IPS-11a (cell line): Measurements from ENCODE around the gene ALPP.
"Not testable (repeated sequence)": the region's sequence is repeated elsewhere in the genome, so short reads cannot be mapped to it uniquely, and the experiment has no call there.

Experiments used
- H3K4me3 ChIP-seq: one replicate; pipeline ENCODE4 v1.5.1; 2013; ENCODE audit warnings: low read depth, low read length, control low read depth

Gene ALPP

DNA sequence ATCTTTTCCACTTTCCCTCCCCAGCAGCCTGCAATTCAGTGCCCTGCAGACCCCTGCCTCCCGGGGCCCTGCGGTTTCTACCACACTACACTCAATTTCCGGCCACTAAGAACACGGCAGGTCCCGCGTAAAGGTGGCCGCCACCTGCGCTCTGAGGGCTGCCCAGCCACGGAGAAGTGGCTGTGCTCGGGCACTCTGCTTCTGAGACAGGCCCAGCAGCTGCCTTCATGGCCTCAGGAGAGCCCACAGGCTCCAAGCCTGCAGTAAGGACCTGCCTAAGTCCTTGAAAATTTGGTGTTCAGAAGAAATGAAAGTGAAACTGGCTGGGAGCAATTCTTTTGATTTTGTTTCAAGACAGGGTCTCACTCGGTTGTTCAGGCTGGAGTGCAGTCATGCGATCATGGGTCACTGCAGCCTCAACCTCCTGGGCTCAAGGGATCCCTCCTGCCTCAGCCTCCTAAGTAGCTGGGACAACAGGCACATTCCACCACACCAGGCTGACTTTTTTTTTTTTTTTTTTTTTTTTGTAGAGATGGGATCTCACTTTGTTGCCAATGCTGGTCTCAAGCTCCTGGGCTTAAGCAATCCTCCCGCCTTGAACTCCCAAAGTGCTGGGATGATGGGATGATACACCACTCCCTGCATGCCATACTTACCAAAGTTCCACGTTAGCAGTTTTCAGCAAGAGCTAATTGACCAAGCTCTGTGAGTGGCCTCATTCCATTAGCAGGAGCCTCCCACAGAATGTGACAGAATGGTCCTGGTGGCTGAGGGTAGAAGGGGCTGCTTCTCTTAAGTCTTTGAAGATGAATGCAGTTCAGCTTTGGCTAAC is 14.6 kb upstream of the ALPP start:
- H3K4me3 ChIP-seq: no peak overlapping the region

GRCh38 chr2:232364806-232365594 is 13.6 kb upstream of the ALPP start:
- not testable (repeated sequence) for H3K4me3 ChIP-seq

DNA sequence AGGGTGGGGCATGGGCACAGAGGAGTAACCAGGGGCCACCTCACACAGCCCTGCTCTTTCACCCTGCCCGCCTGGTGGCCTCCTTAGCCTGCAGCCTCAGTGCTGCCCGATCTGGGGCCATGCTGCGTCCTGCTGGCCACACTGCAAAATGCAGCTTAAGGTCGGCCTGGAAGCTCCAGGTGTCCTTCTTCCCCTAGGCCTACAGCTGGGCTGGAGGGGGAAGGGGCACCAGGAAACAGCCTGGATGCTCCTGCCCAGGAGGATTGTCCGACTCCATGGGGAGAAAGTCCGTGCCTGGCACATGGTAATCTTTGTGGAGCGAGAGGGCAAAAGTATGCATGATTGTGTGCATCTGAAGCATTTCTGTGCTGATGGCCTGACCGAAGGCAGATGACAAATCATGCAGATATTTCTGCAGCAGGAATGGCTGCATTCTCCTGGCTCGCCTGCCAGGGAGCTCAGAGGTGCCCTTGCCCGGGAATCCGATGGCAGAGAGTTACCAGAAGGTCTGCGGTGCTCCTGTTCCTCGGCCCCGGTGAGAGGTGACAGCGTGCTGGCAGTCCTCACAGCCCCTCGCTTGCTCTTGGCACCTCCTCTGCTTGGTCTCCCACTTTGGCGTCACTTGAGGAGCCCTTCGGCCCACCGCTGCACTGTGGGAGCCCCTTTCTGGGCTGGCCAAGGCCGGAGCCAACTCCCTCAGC is 12.8 kb upstream of the ALPP start:
- no peak overlapping the region for H3K4me3 ChIP-seq

DNA sequence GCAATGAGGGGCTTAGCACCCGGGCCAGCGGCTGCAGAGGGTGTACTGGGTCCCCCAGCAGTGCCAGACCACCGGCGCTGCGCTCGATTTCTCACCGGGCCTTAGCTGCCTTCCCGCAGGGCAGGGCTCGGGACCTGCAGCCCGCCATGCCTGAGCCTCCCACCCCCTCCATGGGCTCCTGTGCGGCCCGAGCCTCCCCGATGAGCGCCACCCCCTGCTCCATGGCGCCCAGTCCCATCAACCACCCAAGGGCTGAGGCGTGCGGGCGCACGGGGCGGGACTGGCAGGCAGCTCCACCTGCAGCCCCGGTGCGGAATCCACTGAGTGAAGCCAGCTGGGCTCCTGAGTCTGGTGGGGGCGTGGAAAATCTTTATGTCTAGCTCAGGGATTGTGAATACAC is 12.1 kb upstream of the ALPP start:
- H3K4me3 ChIP-seq: not testable (repeated sequence)

DNA sequence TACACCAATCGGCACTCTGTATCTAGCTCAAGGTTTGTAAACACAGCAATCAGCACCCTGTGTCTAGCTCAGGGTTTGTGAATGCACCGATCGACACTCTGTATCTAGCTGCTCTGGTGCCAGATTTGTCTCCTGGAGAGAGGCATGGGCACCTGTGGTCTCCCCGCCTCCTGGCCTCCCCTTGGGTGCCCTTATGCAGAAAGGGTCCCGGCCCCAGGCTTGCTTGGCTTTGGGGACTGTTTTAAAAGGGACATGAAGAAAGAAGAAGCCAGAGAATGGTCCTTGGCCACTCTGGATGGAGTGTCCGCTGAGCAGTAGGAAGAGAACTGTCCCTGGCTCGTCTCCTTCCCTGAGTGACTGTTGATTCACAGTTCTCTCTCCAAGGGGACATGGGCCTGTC is 11.5 kb upstream of the ALPP start:
- H3K4me3 ChIP-seq: no peak overlapping the region

DNA sequence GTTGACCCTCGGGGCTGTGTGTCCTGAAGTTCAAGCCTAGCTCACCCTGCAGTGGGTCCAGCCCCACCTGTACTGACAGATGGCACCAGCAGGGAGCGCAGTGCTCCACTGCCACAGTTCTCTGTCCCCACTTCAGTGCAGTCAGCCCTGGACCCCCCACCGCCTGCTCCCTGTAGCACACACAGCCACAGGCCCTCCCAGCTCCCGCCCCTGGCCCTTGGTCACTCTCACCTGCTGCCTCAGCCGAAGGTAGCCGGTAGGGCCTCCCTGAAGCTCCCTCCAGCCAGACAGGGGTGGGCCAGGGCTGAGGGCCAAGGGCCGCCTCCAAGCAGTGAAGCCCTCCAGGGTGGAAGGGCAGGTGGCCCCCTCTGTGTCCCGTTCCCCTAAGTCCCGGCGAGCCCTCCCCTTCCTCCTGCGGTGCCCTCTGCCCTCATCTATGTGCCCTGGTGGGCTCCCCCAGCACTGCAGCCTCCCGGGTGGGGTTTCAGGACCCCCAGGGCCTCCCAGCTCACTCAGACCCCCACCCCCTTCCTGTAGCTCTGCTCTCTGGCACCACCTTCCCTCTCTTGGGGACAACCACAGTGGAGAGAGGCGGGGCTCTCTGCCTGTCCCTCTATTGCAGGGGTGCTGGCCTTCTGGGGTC is 10.8 kb upstream of the ALPP start:
- no peak overlapping the region for H3K4me3 ChIP-seq

- no peak overlapping the region for H3K4me3 ChIP-seq
Measured at GRCh38 chr2:232368311-232368731, 10.2 kb upstream of the ALPP start.

DNA sequence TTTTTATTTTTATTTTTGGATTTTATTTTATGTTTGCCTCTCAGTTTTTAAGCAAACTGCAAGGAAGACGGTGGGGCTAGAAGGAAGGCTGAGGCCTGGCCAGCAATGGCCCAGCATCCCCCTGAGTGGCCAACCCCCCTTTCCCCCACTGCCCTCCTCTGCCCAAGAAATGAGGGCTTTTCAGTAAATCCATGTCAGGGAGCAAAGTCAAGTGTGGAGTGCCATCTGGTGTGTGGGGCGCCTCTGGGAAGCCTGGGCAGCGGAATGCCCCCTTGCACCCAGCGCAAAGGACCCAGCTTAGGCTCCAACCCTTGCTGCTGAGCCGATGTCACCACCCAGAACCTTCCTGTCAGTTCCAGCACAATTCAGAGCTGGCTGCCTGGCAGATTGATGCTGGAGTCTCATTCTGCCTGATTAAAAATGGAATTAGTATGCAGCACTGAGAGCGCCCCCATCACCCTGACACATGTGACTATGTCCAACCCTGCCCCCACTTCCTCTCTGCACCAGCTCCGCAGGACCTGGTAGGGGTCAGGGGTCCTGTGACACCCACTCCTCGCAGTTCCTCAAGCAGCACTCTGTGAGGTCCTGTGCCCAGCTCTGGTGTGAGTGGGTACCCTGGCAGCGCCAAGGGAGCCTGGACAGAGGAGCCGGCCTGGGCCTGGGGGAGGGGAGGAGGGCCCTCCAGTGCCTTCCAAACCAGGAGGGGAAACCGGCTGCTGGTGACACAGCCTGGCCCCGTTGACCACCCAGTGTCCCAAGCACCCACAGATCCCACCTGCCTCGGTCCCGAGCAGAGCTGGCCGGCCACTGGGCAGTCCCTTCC is 9.2 kb upstream of the ALPP start:
- H3K4me3 ChIP-seq: no peak overlapping the region

DNA sequence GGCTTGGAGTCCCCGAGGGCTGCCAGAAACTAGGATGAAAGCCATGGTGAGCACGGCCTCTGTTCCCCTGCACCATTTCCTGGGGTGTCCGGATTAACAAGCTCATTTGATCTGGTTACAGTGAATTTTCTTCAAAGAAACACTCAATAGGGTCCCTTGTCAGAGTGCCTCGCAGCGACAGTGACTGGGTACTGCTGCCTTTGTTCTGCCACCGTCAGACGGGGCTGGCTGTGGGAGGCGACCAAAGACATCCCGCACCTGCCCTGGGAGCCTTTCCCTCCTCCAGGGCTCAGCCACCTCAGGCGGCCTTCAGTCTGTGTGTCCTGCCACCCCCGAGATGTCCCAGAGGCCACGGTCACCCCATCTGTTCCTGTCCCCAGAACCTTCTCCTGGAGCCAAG is 8.5 kb upstream of the ALPP start:
- not testable (repeated sequence) for H3K4me3 ChIP-seq

- H3K4me3 ChIP-seq: no peak overlapping the region
Measured at GRCh38 chr2:232372231-232373208, 6.0 kb upstream of the ALPP start.

- no peak overlapping the region for H3K4me3 ChIP-seq
Measured at GRCh38 chr2:232374356-232374755, 4.2 kb upstream of the ALPP start.

GRCh38 chr2:232375164-232375563 is 3.4 kb upstream of the ALPP start:
- H3K4me3 ChIP-seq: no peak overlapping the region

DNA sequence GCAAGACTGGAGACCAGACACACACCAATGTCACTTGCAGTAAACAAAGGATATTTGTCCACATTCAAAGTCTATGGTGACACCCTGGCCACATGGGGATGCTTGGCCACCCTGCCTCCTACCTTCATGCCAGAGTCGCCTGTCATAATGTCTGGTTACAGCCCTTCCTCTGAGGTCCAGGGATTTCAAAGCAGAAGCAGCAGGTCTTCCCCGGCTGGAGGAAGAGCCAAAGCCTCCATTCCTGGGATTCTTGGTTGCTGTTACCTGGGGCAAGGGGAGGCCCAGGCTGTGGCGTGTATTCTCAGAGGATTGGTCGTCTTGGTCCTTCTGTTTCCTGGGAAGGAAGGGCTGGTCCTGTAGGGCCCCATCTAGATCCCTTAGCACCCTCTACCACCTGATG is 2.3 kb upstream of the ALPP start:
- H3K4me3 ChIP-seq: no peak overlapping the region

DNA sequence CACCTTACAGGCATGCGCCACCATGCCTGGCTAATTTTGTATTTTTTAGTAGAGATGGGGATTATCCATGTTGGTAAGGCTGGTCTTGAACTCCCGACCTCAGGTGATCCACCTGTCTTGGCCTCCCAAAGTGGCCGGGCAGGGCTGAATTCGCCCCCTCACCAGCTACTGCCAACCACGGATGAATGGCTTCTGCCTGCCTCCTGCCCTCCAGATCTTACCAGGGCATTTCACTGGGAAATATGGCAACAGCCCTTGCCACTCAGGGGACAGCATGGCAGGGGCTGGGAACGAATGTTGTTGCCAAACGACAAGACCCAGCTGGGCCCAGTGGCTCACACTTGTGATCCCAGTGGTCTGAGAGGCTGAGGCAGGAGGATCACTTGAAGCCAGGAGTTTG is 1.8 kb upstream of the ALPP start:
- no peak overlapping the region for H3K4me3 ChIP-seq

DNA sequence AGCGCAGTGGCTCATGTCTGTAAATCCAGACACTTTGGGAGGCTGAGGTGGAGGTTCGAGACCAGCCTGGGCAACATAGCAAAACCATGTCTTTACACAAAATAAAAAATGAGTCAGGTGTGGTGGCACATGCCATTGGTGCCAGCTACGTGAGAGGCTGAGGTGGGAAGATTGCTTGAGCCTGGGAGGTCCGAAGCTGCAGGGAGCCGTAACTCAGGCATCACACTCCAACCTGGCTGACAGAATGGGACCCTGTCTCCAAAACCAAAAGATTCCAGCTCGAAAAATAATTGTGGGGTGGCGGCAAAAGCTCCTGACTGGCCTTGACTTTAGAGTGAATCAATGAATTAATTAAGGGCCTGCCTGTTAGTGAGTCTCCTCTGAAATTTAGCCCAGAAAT is 1.2 kb upstream of the ALPP start:
- H3K4me3 ChIP-seq: no peak overlapping the region

DNA sequence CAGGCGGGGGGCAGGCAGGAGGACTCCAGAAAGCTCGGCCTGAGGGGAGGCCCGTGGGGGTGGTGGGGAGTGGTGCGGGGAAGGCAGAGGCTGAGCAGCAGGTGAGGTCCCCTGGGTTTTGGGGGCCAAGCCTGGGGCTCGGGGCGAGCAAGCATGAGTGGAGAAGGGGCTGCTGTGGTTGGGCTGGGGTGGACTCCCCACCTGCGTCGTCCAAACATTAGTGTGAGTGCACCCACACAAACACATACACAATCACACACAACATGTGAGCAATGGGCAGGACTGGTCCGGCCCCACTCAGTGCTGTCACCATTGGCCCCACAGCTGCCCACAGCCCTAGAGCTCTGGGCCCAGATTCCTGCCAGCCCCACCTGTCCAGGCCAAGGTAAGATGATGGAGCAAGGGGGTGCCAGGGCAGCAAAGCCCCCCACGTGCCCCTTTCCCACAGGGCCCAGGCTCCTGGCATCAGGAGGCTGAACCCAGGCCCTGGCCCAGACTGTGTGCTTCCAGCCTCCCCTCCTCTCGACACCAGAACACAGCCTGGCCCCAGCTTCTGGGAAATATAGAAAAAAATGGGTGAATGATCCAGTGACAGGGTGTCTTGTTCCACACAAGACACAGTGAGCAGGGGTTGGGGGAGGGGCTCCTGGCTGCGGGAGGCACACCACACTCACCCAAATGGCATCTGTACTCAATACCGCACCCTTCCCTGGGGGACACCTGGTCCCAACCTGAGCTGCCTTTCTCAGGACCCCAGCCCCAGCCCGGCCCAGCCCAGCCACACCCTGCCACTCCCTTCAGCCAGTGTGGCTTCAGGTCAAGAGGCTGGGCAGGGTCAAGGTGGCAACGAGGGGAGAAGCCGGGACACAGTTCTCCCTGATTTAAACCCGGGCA is 463 bp upstream of the ALPP start:
- no peak overlapping the region for H3K4me3 ChIP-seq

DNA sequence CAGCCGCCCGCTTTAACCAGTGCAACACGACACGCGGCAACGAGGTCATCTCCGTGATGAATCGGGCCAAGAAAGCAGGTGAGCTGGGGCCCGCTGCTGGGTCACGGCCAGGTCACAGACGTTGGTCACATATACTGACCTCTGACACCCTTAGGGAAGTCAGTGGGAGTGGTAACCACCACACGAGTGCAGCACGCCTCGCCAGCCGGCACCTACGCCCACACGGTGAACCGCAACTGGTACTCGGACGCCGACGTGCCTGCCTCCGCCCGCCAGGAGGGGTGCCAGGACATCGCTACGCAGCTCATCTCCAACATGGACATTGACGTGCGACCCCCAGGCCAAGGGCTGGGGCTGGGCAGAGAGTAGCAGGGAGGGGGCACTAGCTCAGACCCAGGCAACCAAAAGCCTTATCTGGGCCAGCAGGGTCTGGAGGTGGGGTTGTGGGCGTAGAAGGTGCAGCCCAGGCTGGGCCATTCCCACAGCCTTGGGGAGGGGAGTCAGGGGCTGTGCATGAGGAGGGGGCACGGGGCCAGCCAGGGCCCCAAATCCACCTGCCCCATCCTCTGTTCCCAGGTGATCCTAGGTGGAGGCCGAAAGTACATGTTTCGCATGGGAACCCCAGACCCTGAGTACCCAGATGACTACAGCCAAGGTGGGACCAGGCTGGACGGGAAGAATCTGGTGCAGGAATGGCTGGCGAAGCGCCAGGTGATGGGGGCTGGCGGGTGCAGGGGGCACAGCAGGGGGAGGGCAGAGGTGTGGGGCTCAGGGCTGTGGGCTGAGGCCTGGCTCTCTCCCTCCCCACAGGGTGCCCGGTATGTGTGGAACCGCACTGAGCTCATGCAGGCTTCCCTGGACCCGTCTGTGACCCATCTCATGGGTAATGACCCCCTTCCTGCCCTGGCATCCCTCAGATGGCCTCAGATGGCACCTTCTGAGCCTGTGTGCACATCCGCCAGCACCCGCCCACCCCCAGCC is 1.3 kb downstream of the ALPP start:
- H3K4me3 ChIP-seq: not testable (repeated sequence)
